Measurements from ENCODE around the gene BCL2L2. TPM values are rescaled to one million over a fixed set of nuclear protein-coding genes. Genes with fewer than 3 reads are reported as not detected.

The BCL2L2 gene
- total RNA-seq, 4 donors from 2014 or later: 23.9 to 49.0 (median 43.0) TPM

DNA sequence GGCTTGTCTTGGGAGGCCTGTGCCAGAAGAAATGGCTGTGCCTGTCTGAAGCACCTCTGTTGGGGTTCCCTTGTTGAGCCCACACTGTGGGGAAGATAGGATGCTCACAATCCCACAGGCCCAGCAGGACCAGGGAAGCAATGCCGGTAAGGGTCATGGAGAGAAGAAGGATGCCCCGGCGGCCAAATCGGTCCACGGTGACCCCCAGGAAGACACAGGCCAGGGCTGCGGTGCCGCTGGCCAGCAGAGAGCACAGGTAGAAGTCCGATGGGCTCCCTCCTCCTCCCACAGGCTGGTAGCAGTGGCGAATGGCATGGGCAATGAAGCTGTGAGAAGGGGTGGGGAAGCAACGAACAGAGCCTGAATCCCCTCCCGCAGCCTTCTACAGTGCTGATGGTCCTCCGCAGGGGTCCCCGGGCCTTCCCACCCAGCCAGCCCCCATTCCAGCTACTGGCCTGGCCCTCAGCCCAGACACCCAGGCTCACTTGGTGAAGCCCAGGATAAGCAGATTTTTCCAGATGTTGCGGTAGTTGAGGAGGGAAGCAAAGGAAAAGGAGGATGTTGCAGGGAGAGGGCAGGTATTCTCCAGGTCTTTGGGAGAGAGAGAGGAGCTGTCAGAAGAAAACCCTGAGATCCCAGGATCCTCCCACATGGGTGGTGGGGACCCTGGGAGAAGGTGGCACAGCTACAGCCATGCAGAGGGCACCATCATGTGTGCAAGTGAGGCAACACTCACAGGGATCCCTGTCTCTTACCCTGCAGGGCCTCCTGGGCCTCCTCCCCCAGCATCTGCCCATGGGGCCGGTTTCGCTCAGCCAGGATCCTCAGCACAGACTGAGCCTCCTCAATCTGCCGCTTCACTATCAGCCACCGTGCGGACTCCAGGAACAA is 41.0 kb downstream of the BCL2L2 start:
- in situ Hi-C loops (cut with MboI; ENCODE audit: low pct_ligation_motif_present in 1 of 4, low pct_unique_long_range_greater_than_20kb in 1 of 4, low sequenced_read_pairs in 3 of 4): loop anchor here in 2 of 4 donors (25.0 kb wide), 1 partner anchor 215 kb away; the partner anchor contains the start of genes AP1G2 (in 2 of the 2), THTPA (in 2 of the 2) and ZFHX2 (in 2 of the 2)
- Histone ChIP-seq H3K36me3 (no peaks in the 10 kb centered on the region), H3K27ac (no peak overlapping the region), H3K9me3 (no peaks in the 10 kb centered on the region), H3K27me3 (peaks cover 19% of the 10 kb centered on the region), H3K4me3 (no peak overlapping the region), H3K4me1 (peaks cover 6 to 12% (median 11%) of the 10 kb centered on the region in 4 donors)
- intact Hi-C loops (cut with DNase I; ENCODE audit: low total_unique reads): no loop called here
- TF ChIP-seq POLR2A (IDR thresholded peaks at IDR 0.05): no peak
- no peak for TF ChIP-seq EP300 (IDR thresholded peaks at IDR 0.05; ENCODE audit: low read depth)
- TF ChIP-seq, protein P1, sequence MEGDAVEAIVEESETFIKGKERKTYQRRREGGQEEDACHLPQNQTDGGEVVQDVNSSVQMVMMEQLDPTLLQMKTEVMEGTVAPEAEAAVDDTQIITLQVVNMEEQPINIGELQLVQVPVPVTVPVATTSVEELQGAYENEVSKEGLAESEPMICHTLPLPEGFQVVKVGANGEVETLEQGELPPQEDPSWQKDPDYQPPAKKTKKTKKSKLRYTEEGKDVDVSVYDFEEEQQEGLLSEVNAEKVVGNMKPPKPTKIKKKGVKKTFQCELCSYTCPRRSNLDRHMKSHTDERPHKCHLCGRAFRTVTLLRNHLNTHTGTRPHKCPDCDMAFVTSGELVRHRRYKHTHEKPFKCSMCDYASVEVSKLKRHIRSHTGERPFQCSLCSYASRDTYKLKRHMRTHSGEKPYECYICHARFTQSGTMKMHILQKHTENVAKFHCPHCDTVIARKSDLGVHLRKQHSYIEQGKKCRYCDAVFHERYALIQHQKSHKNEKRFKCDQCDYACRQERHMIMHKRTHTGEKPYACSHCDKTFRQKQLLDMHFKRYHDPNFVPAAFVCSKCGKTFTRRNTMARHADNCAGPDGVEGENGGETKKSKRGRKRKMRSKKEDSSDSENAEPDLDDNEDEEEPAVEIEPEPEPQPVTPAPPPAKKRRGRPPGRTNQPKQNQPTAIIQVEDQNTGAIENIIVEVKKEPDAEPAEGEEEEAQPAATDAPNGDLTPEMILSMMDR (IDR thresholded peaks at IDR 0.05): no peak
- no peak for TF ChIP-seq POLR2AphosphoS5 (IDR thresholded peaks at IDR 0.05)
- no peak for DNase-seq
- WGBS, 2 donors (ENCODE audit: low coverage in 1 of 2): 82 to 94% methylated on average over 8 to 19 of the region's 19 CpGs

DNA sequence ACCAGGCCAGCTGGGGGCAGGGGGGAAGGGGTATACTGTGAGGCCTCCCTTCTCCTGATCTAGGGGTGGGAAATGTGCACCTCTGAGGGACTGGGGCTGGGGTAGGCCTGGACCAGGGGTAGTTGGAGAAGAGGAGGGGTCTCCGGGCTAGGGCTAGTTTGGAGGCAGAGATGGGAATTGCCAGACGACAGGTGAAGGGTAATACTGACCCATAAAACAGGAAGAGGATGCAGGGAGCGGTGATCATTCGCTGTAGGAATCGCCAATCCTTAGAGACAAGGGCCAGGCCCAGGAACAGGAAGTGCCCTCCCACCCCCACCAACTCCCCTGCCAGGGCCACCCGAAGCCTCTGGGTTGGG is 41.6 kb downstream of the BCL2L2 start:
- intact Hi-C loops (cut with DNase I; ENCODE audit: low total_unique reads): no loop called here
- no peaks in the 10 kb centered on the region for H3K9me3 ChIP-seq
- H3K27me3 ChIP-seq: peaks cover 25% of the 10 kb centered on the region
- no peak overlapping the region for H3K27ac ChIP-seq
- in situ Hi-C loops (cut with MboI; ENCODE audit: low pct_ligation_motif_present in 1 of 4, low pct_unique_long_range_greater_than_20kb in 1 of 4, low sequenced_read_pairs in 3 of 4): loop anchor here in 2 of 4 donors (25.0 kb wide), 1 partner anchor 214 kb away; the partner anchor contains the start of genes AP1G2 (in 2 of the 2), THTPA (in 2 of the 2) and ZFHX2 (in 2 of the 2)
- H3K36me3 ChIP-seq: no peaks in the 10 kb centered on the region
- H3K4me3 ChIP-seq: no peak overlapping the region
- DNase-seq: no peak
- peaks cover 6 to 17% (median 13%) of the 10 kb centered on the region in 4 donors for H3K4me1 ChIP-seq
- WGBS, 2 donors (ENCODE audit: low coverage in 1 of 2): 80 to 92% methylated on average over 5 to 6 of the region's 6 CpGs
- TF ChIP-seq, protein P1 (IDR thresholded peaks at IDR 0.05): no peak
- TF ChIP-seq POLR2AphosphoS5 (IDR thresholded peaks at IDR 0.05) (no peak), EP300 (IDR thresholded peaks at IDR 0.05; ENCODE audit: low read depth) (no peak), POLR2A (IDR thresholded peaks at IDR 0.05) (no peak)

DNA sequence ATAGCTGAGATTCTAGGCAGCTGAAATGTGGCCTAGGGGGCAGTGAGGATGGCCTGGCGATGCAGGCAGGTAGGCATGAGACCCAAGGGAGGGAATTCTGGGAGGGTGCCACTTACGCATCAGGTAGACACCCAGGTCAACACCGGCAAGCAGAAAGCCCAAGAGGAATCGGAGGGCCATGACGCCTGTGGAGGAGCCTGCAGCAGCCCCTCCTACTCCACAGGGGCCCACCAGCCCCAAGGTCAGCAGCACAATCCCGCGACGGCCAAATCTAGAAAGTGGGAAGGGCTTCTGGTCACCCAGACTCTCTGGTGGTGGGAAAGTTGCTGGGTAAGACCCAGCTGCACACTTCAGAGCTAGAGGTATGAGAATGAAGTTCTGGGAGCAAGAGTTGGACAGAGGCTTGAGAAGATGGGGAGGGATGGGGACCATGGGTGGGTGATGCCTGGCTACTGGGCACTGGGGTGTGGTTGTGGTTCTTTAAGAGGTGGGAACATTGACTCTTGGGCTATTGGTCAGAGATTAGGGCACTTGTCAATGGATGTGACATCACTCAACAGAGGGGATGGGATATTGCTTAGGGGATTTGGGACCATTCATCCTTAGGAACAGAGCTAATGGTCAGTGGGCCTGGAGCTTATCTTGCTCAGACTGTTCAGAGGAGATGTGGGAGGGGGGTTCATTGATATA is 42.7 kb downstream of the BCL2L2 start:
- DNase-seq: no peak
- WGBS, 2 donors (ENCODE audit: low coverage in 1 of 2): 80 to 94% methylated on average over 2 to 8 of the region's 8 CpGs
- intact Hi-C loops (cut with DNase I; ENCODE audit: low total_unique reads) (no loop called here), in situ Hi-C loops (cut with MboI; ENCODE audit: low pct_ligation_motif_present in 1 of 4, low pct_unique_long_range_greater_than_20kb in 1 of 4, low sequenced_read_pairs in 3 of 4) (loop anchor here in 2 of 4 donors (25.0 kb wide), 1 partner anchor 213 kb away; the partner anchor contains the start of genes AP1G2 (in 2 of the 2), THTPA (in 2 of the 2) and ZFHX2 (in 2 of the 2))
- TF ChIP-seq EP300 (IDR thresholded peaks at IDR 0.05; ENCODE audit: low read depth) (no peak), POLR2A (IDR thresholded peaks at IDR 0.05) (no peak), POLR2AphosphoS5 (IDR thresholded peaks at IDR 0.05) (no peak)
- TF ChIP-seq, protein P1 (IDR thresholded peaks at IDR 0.05): no peak
- no peaks in the 10 kb centered on the region for H3K36me3 ChIP-seq
- no peak overlapping the region for H3K4me3 ChIP-seq
- H3K4me1 ChIP-seq: peaks cover 6 to 17% (median 13%) of the 10 kb centered on the region in 4 donors
- H3K27me3 ChIP-seq: peaks cover 35% of the 10 kb centered on the region
- no peaks in the 10 kb centered on the region for H3K9me3 ChIP-seq
- H3K27ac ChIP-seq: no peak overlapping the region
